Stomach (tissue), 4 donors: ENCODE results near the gene SURF2.

Experiments
- POLR2A ChIP-seq, 4 donors: fragments of 450-650 bp; IDR thresholded peaks; one replicate each; pipeline ENCODE4 v1.6.1; 2016; ENCODE audit warnings: antibody characterized with exemption in 4 of 4, control low read depth in 2 of 4, mild to moderate bottlenecking in 1 of 4, moderate library complexity in 1 of 4
- TF ChIP-seq, protein P1 (sequence below), 7 experiments: fragments of 450-650 bp in 4 of 7; fragments of 200-600 bp in 3 of 7; sonication (generic) in 3 of 7; IDR thresholded peaks; one replicate each; pipeline ENCODE4 v1.5.1; 2016 to 2019; ENCODE audit warnings: antibody characterized with exemption in 7 of 7, control low read depth in 2 of 7, mild to moderate bottlenecking in 1 of 7

DNA sequence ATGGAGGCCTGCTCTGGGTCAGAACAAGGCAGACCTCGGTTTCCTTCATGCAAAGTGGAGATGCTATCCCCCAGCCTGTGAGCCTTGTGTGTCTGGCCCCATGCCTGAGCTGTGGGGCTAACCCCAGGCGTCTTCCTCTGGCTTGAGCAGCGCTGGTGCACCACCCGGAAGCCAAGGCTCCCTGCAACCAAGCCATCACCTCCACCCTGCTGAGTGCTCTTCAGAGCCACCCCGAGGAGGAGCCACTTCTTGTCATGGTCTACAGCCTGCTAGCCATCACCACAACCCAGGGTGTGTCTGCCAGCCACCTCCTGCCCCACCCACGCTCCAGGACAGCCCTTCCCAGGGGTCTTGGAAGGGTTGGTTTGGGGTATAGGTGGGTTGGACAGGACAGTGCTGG, 45.2 kb downstream of the SURF2 start:
- TF ChIP-seq, protein P1, sequence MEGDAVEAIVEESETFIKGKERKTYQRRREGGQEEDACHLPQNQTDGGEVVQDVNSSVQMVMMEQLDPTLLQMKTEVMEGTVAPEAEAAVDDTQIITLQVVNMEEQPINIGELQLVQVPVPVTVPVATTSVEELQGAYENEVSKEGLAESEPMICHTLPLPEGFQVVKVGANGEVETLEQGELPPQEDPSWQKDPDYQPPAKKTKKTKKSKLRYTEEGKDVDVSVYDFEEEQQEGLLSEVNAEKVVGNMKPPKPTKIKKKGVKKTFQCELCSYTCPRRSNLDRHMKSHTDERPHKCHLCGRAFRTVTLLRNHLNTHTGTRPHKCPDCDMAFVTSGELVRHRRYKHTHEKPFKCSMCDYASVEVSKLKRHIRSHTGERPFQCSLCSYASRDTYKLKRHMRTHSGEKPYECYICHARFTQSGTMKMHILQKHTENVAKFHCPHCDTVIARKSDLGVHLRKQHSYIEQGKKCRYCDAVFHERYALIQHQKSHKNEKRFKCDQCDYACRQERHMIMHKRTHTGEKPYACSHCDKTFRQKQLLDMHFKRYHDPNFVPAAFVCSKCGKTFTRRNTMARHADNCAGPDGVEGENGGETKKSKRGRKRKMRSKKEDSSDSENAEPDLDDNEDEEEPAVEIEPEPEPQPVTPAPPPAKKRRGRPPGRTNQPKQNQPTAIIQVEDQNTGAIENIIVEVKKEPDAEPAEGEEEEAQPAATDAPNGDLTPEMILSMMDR (IDR thresholded peaks at IDR 0.05) = no peak
- TF ChIP-seq POLR2A (IDR thresholded peaks at IDR 0.05) = no peak
